Measurements from ENCODE around the gene NOC4L. TPM values are rescaled to one million over a fixed set of nuclear protein-coding genes. Genes with fewer than 3 reads are reported as not detected.
A peak's percentile ranks its signal among the peaks of the same experiment; 100 is the strongest.
"Not testable (repeated sequence)": the region's sequence is repeated elsewhere in the genome, so short reads cannot be mapped to it uniquely, and the experiment has no call there.

The NOC4L gene
- total RNA-seq, 6 experiments from 2014 or later = 7.4 to 9.7 (median 8.3) TPM

DNA sequence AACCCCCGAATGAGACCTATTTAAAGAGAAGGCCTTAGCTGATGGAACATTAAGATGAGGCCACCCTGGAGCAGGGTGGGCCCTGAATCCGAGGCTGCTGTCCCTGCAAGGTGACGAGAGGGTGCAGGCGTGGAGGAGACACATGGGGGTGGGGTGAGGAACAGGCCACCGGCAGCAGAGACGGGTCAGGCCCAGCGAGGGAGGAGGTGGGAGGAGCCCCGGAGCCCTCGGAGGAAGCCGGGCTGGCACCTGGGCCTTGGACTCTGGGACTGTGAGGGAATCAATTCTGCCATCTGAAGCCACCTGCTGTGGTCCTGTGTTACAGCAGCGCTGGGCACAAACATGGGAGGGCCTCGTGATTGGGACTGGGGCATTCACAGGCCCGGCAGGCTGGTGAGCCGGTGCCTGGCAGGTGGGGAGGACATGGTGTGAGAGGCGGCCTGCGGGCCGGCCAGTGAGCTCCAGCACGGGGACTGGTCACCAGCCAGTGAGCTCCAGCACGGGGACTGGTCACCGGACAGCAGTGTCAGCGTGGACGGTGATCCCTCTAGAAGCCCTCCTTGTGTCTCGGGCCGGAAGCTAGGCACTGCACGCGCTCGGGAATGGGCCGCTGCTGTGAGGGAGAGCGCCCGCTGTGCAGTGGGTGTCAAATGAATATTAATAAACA lies 46.7 kb downstream of the NOC4L start:
- no peak for TF ChIP-seq POLR2A (IDR thresholded peaks at IDR 0.05)
- TF ChIP-seq, protein P1, sequence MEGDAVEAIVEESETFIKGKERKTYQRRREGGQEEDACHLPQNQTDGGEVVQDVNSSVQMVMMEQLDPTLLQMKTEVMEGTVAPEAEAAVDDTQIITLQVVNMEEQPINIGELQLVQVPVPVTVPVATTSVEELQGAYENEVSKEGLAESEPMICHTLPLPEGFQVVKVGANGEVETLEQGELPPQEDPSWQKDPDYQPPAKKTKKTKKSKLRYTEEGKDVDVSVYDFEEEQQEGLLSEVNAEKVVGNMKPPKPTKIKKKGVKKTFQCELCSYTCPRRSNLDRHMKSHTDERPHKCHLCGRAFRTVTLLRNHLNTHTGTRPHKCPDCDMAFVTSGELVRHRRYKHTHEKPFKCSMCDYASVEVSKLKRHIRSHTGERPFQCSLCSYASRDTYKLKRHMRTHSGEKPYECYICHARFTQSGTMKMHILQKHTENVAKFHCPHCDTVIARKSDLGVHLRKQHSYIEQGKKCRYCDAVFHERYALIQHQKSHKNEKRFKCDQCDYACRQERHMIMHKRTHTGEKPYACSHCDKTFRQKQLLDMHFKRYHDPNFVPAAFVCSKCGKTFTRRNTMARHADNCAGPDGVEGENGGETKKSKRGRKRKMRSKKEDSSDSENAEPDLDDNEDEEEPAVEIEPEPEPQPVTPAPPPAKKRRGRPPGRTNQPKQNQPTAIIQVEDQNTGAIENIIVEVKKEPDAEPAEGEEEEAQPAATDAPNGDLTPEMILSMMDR (IDR thresholded peaks at IDR 0.05) = no peak
- DNase-seq = no peak
- no peaks in the 10 kb centered on the region for H3K36me3 ChIP-seq
- 75% methylated on average over 11 of the region's 30 CpGs for WGBS (ENCODE audit: insufficient coverage, low coverage, low lambda C conversion rate, missing lambda C conversion rate)
- H3K27ac ChIP-seq = no peak overlapping the region
- no peak for ATAC-seq
- intact Hi-C loops (cut with DNase I) = no loop called here
- H3K4me3 ChIP-seq = no peak overlapping the region
- no peaks in the 10 kb centered on the region for H3K9me3 ChIP-seq
- H3K27me3 ChIP-seq = no peaks in the 10 kb centered on the region
- H3K4me1 ChIP-seq = peaks cover 0 to 13% (median 5%) of the 10 kb centered on the region in 4 donors

DNA sequence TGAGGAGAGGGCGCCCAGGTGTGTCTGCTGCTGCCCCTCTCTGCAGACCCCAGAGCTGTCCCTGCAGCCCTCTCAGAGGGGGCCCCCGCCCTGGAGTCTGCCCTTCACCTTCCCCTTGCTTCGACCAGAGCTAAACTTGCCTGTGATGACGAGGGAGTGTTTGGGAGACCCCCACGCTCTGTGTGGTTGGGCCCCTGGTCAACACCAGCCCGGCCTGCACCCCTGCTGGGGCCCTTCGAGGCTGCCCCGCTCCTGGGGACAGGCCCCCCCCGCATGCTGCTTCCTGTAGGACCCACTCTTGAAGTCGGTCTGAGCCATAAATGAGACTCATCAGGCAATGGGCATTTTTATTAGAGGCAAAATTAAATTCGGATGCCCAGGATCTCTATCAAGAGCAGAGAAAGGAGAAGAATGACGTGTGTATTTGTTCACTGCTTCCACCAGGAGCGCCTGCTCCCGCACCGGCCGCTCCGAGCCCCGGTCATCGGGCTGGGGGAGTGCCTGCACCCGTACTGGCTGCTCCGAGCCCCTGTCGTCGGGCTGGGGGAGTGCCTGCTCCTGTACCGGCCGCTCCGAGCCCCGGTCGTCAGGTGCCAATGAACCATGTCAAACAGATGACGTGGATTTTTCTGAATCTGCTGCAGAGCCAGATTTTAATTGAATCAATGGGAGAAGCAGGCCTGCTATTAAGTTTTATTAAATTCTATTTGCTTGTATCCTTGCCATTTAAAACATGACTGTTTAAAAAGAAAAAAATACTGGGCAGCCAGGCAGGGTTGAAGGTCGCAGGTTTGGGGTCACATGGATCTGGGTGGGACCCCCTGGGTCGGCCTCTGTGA lies 47.7 kb downstream of the NOC4L start:
- no peak for ATAC-seq
- 47% methylated on average over 9 of the region's 31 CpGs for WGBS (ENCODE audit: insufficient coverage, low coverage, low lambda C conversion rate, missing lambda C conversion rate)

DNA sequence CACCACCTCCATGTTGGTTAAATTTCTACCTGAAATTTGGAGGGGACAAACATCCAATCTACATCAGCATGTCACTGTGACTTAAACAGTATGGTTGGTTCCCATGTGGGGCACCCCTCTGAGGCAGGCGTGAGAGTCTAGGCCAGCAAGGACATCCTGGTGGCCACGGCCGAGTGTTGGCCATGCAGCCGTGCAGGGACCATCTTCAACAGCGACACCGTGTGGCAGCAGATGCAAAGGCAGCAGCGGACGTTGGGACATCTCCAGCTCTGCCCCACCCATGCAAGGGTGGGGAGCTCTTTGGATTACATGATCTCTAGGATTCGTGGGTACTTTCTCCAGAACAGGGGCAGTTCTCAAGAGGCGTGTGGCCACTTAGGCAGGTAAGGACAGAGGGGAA lies 49.8 kb downstream of the NOC4L start:
- 64% methylated on average over 2 of the region's 10 CpGs for WGBS (ENCODE audit: insufficient coverage, low coverage, low lambda C conversion rate, missing lambda C conversion rate)
- no peak for DNase-seq
- intact Hi-C loops (cut with DNase I) = no loop called here
- H3K4me1 ChIP-seq = peaks cover 0 to 13% (median 5%) of the 10 kb centered on the region in 4 donors
- ATAC-seq = no peak
- TF ChIP-seq, protein P1 (IDR thresholded peaks at IDR 0.05) = no peak
- TF ChIP-seq POLR2A (IDR thresholded peaks at IDR 0.05) = no peak
- no peaks in the 10 kb centered on the region for H3K9me3 ChIP-seq
- no peaks in the 10 kb centered on the region for H3K27me3 ChIP-seq
- H3K36me3 ChIP-seq = no peaks in the 10 kb centered on the region
- H3K4me3 ChIP-seq = no peak overlapping the region
- no peak overlapping the region for H3K27ac ChIP-seq

More for the DNA sequence above, 47.7 kb downstream of the NOC4L start:
- no peaks in the 10 kb centered on the region for H3K27me3 ChIP-seq
- intact Hi-C loops (cut with DNase I) = no loop called here
- no peak overlapping the region for H3K27ac ChIP-seq
- TF ChIP-seq, protein P1 (IDR thresholded peaks at IDR 0.05) = no peak
- TF ChIP-seq POLR2A (IDR thresholded peaks at IDR 0.05) = no peak
- H3K4me3 ChIP-seq = no peak overlapping the region
- H3K4me1 ChIP-seq = peaks cover 0 to 13% (median 5%) of the 10 kb centered on the region in 4 donors
- H3K9me3 ChIP-seq = no peaks in the 10 kb centered on the region
- H3K36me3 ChIP-seq = no peaks in the 10 kb centered on the region
- DNase-seq = no peak

DNA sequence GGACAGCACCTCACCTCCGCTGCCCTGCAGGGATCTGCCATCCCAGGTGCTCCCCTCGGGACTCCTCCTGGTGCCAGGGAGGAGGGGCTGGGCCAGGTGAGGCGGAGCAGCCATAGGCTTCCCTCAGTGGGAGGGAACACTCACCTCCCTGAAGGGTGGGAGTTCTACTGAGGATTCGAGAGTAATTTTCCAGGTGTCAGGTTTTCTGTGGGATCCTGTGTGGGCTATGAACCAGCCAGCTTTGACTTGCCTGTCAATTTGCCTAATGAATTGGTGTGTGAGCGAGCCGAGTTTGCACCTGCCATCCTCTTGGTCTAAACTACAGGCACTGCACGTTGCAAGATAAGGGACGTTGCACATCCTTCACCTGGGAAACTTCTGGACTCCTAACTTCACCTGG lies 50.3 kb downstream of the NOC4L start:
- WGBS (ENCODE audit: insufficient coverage, low coverage, low lambda C conversion rate, missing lambda C conversion rate) = 78% methylated on average over 5 of the region's 8 CpGs
- no peak for ATAC-seq
- intact Hi-C loops (cut with DNase I) = no loop called here
- no peak overlapping the region for H3K4me3 ChIP-seq
- H3K27me3 ChIP-seq = no peaks in the 10 kb centered on the region
- peaks cover 0 to 8% (median 5%) of the 10 kb centered on the region in 4 donors for H3K4me1 ChIP-seq
- DNase-seq = no peak
- H3K9me3 ChIP-seq = no peaks in the 10 kb centered on the region
- H3K36me3 ChIP-seq = no peaks in the 10 kb centered on the region
- TF ChIP-seq, protein P1 (IDR thresholded peaks at IDR 0.05) = no peak
- H3K27ac ChIP-seq = no peak overlapping the region

DNA sequence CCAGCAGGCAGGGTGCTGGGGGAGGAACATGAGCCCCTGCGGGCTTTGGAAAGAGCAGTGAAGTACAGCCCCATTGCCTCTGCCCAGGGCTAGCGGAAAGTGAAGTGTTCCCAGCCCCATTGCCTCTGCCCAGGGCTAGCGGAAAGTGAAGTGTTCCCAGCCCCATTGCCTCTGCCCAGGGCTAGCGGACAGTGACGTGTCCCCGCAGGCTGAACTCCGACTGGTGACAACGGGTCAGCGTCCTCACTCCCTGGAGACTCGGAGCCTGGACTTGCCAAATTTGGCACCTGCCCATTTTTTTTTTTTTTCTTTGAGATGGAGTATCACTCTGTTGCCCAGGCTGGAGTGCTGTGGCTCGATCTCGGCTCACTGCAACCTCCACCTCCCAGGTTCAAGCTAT lies 51.0 kb downstream of the NOC4L start:
- H3K27ac ChIP-seq; DNase-seq; H3K4me1 ChIP-seq; H3K9me3 ChIP-seq; intact Hi-C loops (cut with DNase I); H3K36me3 ChIP-seq; H3K27me3 ChIP-seq; H3K4me3 ChIP-seq: not testable (repeated sequence)
- peak in 2 of 4 donors; percentile 34 to 37 for ATAC-seq
- WGBS (ENCODE audit: insufficient coverage, low coverage, low lambda C conversion rate, missing lambda C conversion rate) = 50% methylated on average over 4 of the region's 12 CpGs

Measured in right lobe of liver (tissue), 6 donors.